H54 (cell line): ENCODE results near the gene KDM4B.

Experiments used
- DNase-seq: peaks from one replicate; pipeline ENCODE4 v3.0.0; 2011; ENCODE audit warnings: low spot score, mixed read lengths; ENCODE audit not compliant: insufficient read length
- FAIRE-seq: peaks from 3 replicates; lab custom pipeline; 2011; peaks lifted over from hg19 to GRCh38; lab: Jason Lieb, UNC
- POLR2A ChIP-seq: IDR thresholded peaks from 2 replicates; pipeline ENCODE4 v1.6.1; 2011; ENCODE audit warnings: low read depth, mild to moderate bottlenecking, low read length

KDM4B gene

GRCh38 chr19:5001615-5002014, 32.7 kb downstream of the KDM4B start:
- TF ChIP-seq POLR2A = no peak
- FAIRE-seq (peak; percentile 27), DNase-seq (peak; percentile 63)

GRCh38 chr19:5002143-5002542, 33.2 kb downstream of the KDM4B start:
- DNase-seq (peak; percentile 52), FAIRE-seq (peak; percentile 72)
- no peak for TF ChIP-seq POLR2A

GRCh38 chr19:5003781-5004180, 34.9 kb downstream of the KDM4B start:
- FAIRE-seq (no peak), DNase-seq (no peak)
- TF ChIP-seq POLR2A = no peak

GRCh38 chr19:5005096-5005495, 36.2 kb downstream of the KDM4B start:
- FAIRE-seq = no peak
- no peak for DNase-seq
- no peak for TF ChIP-seq POLR2A

GRCh38 chr19:5006201-5006600, 37.3 kb downstream of the KDM4B start:
- TF ChIP-seq POLR2A = no peak
- DNase-seq (peak; percentile 51), FAIRE-seq (no peak)

- FAIRE-seq (no peak), DNase-seq (no peak)
- TF ChIP-seq POLR2A = no peak
These were observed 37.9 kb downstream of the KDM4B start for GRCh38 chr19:5006821-5007220.

- FAIRE-seq = no peak
- no peak for TF ChIP-seq POLR2A
- DNase-seq = no peak
These were observed 42.7 kb downstream of the KDM4B start for GRCh38 chr19:5011476-5012238.

GRCh38 chr19:5012688-5013457, 44.0 kb downstream of the KDM4B start:
- TF ChIP-seq POLR2A = no peak
- DNase-seq = no peak
- no peak for FAIRE-seq

- no peak for TF ChIP-seq POLR2A
- FAIRE-seq = no peak
- no peak for DNase-seq
These were observed 44.8 kb downstream of the KDM4B start for GRCh38 chr19:5013761-5014160.

GRCh38 chr19:5014941-5015340, 46.0 kb downstream of the KDM4B start:
- no peak for FAIRE-seq
- DNase-seq = no peak
- TF ChIP-seq POLR2A = no peak

GRCh38 chr19:5016268-5016667, 47.4 kb downstream of the KDM4B start:
- no peak for TF ChIP-seq POLR2A
- DNase-seq (no peak), FAIRE-seq (no peak)

GRCh38 chr19:5016781-5017180, 47.9 kb downstream of the KDM4B start:
- TF ChIP-seq POLR2A = no peak
- no peak for FAIRE-seq
- no peak for DNase-seq

GRCh38 chr19:5017235-5017634, 48.3 kb downstream of the KDM4B start:
- no peak for TF ChIP-seq POLR2A
- FAIRE-seq (no peak), DNase-seq (no peak)

- no peak for DNase-seq
- FAIRE-seq = no peak
- no peak for TF ChIP-seq POLR2A
These were observed 49.5 kb downstream of the KDM4B start for GRCh38 chr19:5018224-5019015.
